AG09319 (cell line): ENCODE results near the gene KCNAB1.
"Not testable (repeated sequence)": the region's sequence is repeated elsewhere in the genome, so short reads cannot be mapped to it uniquely, and the experiment has no call there.

Experiments
- DNase-seq: peaks from one replicate; pipeline ENCODE4 v3.0.0-alpha.2; 2010; ENCODE audit warnings: low read depth; ENCODE audit errors: extremely low read depth
- TF ChIP-seq, protein P1 (sequence below): IDR thresholded peaks from 2 replicates; pipeline ENCODE4 v1.5.1; 2011; ENCODE audit warnings: low read depth, mild to moderate bottlenecking, inconsistent platforms, low read length, moderate library complexity

KCNAB1 gene

DNA sequence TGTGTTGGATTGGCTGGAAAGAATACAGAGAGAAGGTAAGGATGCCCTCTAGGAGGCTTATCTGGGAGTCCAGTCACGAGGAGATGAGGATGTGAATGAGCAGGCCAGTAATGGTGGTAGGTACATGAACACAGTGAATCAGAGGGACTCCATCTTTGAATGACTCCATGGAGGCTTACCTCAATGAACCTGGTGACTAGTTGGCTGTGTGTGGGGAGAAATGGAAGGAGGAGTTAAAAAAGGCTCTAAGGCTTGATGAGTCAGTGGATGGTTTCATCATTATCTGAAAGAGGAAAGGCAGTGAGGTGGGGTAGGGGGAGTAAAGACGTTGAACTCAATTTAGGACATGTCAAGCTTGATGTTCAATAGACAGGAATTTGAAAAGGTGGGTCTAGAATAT lies 61.1 kb downstream of the KCNAB1 start:
- no peak for DNase-seq
- TF ChIP-seq, protein P1, sequence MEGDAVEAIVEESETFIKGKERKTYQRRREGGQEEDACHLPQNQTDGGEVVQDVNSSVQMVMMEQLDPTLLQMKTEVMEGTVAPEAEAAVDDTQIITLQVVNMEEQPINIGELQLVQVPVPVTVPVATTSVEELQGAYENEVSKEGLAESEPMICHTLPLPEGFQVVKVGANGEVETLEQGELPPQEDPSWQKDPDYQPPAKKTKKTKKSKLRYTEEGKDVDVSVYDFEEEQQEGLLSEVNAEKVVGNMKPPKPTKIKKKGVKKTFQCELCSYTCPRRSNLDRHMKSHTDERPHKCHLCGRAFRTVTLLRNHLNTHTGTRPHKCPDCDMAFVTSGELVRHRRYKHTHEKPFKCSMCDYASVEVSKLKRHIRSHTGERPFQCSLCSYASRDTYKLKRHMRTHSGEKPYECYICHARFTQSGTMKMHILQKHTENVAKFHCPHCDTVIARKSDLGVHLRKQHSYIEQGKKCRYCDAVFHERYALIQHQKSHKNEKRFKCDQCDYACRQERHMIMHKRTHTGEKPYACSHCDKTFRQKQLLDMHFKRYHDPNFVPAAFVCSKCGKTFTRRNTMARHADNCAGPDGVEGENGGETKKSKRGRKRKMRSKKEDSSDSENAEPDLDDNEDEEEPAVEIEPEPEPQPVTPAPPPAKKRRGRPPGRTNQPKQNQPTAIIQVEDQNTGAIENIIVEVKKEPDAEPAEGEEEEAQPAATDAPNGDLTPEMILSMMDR = no peak

DNA sequence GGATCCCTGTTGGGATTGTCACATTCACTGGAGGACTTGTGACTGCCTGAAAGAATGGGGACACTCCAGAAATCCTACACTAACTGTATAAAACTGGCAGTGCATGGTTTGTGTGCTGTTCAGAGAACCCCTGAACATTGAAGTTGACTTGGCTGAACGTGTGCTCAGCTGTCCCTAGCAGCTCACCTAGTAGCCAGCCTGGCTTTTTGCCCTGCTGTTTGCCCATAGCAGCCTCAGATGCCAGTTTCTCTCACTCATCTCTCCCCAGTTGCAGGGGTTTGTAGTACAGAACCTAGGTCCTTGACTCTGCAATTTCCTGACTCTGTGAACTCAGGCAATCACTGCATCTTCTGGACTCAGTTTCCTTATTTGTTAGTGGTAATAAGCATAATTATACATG lies 63.0 kb downstream of the KCNAB1 start:
- TF ChIP-seq, protein P1 = no peak
- DNase-seq = no peak

DNA sequence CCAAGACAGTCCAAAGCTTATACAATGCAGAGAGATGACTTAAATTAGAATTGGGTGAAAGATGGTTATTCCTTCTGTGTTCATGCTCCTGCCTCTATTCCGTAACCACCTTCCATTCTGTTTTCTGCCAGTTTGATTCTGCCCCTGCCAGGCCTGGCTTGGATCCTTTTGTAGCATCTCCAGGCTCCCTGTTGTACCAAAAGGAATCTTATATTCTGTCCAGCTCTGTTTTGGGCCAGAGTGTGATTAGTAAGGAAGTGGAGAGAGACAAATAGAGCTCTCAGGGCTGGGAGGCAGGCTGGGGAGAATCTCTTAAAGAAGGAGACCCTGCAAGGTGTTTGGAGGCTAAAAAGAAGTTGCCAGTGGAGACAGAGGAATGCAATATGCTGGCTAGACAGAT lies 63.8 kb downstream of the KCNAB1 start:
- TF ChIP-seq, protein P1 = no peak
- DNase-seq = no peak

DNA sequence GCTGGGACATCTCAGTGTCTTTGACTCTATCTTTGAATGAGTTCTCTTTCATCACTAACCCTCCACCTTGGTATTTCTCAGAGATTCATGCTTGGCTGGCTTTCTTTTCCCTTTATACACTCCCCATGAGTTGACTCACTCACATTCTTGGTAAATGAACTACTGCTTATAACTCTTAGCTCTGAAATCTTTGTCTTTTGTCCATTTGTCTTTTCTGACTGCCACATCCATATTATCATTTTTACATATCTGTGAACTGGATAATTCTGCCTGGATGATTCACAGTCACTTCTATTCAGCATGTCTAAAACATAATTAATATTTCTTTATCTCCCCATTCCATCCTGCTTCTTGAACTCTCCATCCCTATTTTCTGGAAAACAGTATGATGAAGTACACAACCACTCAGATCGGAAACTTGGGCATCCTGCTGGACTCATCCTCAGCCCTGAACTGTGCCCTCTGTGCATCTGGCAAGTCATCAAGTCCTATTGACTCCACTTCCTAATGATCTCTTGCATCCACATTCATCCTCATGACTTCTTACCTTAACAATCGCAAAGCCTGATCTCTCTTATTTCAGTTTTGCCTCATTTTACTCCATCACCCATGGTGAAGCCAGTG lies 66.9 kb downstream of the KCNAB1 start:
- DNase-seq = no peak

DNA sequence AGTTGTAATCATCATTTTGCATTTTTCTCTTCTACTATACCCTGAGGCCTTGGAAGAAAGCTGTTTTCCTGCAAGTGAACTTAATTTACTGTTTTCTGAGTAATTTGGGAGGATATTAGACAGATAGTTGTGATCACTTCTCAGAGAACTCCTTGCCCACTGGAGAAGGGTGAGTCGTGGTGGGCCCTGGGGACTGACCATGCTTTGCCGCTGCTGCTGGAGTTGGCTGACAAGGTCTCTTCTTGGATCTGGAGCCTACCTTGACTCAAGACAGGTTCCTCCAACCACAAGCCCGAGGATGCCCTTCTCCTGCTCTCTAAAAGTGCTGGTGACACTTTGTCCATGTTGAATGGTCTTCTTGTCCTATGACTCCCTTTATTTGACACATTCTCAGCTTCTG lies 68.4 kb downstream of the KCNAB1 start:
- DNase-seq = no peak
- TF ChIP-seq, protein P1 = no peak

More for the DNA sequence above, 66.9 kb downstream of the KCNAB1 start:
- TF ChIP-seq, protein P1 = no peak

DNA sequence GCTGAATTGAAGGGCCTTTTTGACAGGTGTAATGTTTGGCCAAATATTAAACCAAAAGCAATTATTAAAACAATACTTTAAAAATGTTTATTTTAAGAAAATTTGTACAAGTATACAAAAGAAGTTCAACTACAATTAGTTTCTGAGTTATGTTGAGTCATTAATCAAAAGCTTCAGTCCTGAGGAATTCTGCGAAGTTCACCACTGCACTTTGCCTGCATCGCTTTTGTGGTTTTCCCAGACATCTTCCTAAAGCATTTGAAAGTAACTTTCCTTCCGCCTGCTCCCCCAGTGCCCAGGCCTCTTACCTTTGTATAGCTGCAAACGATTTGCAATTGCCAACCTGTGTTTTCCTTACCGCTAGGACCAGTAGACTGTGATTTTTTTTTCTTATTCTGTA lies 69.5 kb downstream of the KCNAB1 start:
- TF ChIP-seq, protein P1 = no peak
- DNase-seq = no peak

DNA sequence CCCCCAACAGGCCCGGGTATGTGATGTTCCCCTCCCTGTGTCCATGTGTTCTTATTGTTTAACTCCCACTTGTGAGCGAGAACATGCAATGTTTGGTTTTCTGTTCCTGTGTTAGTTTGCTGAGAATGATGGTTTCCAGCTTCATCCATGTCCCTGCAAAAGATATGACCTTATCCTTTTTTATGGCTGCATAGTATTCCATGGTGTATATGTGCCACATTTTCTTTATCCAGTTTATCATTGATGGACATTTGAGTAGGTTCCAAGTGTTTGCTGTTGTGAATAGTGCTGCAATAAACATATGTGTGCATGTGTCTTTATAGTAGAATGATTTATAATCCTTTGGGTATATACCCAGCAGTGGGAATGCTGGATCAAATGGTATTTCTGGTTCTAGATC lies 74.6 kb downstream of the KCNAB1 start:
- DNase-seq = not testable (repeated sequence)

DNA sequence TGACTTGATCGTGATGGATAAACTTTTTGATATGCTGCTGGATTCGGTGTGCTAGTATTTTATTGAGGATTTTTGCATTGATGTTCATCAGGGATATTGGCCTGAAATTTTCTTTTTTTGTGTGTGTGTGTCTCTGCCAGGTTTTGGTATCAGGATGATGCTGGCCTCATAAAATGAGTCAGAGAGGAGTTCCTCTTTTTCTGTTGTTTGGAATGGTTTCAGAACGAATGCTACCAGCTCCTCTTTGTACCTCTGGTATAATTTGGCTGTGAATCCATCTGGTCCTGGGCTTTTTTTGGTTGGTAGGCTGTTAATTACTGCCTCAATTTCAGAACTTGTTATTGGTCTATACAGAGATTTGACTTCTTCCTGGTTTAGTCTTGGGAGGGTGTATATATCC lies 76.8 kb downstream of the KCNAB1 start:
- not testable (repeated sequence) for DNase-seq
